ENCODE results near the gene FYTTD1.

The FYTTD1 gene

DNA sequence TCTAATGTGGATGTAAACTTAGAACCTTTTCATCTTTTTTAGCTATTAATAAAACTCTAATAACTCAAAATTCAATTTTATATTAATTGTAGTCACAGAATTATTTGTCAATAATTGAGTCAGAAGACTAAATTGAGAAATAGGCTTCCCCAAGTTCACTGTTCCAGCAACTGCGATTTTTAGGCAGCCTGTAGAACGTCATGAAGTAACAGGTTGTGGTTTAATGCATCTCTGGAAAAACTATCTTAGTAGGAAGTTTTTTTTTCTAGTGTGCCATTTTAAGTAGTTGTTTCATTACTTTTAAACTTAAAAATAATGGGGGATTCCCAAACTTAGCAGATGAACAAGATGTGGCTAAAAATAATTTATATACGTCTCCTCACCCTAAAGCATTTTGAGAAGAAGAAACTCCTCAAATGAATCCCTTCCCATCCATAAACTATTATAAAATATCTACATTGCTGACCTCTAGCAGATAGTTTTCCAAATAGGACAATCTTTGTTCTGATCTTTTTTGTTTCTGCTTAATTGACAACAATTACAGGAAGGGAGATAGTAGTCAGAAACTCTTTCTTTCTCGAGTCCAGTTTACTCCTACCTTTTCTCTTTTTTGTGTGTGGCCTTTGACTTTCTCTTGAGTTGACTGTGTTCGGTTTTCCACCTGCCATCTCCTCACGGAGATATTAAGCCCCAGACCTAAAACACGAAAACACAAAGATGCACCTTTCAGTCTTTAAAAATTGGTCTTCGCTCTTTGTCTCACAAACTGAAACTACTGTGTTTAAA, 84.4 kb downstream of the FYTTD1 start:
- DNase-seq (no peak), ATAC-seq (no peak)

DNA sequence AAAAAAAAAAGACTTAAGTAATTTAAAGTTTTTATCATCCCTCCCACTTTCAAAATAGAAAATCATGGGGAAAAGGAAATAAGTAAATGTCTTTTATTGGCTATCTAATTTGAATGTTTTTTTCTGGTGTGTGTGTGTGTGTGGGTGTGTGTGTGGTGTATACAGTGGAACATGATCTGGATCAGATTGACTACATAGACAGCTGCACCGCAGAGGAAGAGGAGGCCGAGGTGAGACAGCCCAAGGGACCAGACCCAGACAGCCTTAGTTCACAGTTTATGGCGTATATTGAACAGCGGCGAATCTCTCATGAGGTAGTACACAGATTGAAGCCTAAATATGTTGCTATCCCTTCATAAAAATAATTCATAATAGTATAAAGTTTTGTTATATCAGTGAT, 85.8 kb downstream of the FYTTD1 start:
- DNase-seq (no peak), ATAC-seq (no peak)

DNA sequence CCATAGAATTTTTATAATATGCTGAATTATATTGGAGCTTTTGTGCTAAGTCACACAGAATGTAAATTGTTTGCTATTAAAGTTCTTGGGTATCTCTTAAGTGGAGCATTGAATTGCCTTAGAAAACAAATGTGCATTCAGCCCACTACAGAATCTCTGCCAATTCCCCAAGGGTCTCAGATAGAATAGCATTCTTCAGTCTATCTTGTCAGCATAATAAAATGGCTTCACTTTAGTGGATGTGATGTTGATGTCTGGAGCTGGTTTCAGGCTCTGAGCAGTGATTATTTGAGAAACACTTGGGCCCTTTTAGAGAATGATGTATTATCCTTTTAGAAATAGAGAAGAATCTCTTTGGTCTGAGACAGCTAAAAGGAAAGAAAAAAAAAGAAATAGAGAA, 86.6 kb downstream of the FYTTD1 start:
- no peak for ATAC-seq
- no peak for DNase-seq
